K562 (cell line): ENCODE measurements around the gene PHLDB2. TPM values are rescaled to one million over a fixed set of nuclear protein-coding genes. Genes with fewer than 3 reads are reported as not detected.

ENCODE experiments used
- ATAC-seq: fragments of 200-7000 bp; cut with Tn5 transposase; 3 replicates; pipeline ENCODE4 v1.9.1; 2020; ENCODE audit warnings: moderate library complexity
- BruUV-seq: library from RNA; stranded (reverse); fragments of 400-500 nt; replicated peaks from 2 replicates; lab custom pipeline; 2021; lab: Mats Ljungman, UMichigan
- CTCF ChIA-PET: fragments of 300-600 bp; formaldehyde crosslinking; extraction: SDS; loops from one replicate; lab custom pipeline; 2021; ENCODE audit warnings: low intra/inter-chr PET ratio; lab: Yijun Ruan, JAX
- POLR2A ChIA-PET: fragments of 300-600, 350-650 bp; sonication (Branson Sonifier 250); formaldehyde crosslinking; extraction: SDS; loops from one replicate; lab custom pipeline; 2021; ENCODE audit warnings: antibody characterized with exemption, inconsistent platforms; lab: Yijun Ruan, JAX
- DNase-seq, 4 experiments: peaks; one replicate each; pipeline versions ENCODE4 v3.0.0 to v3.0.0-alpha.2; 2011 to 2018; ENCODE audit warnings: low spot score in 3 of 4, mixed read lengths in 3 of 4; ENCODE audit errors: extremely low read depth in 1 of 4
- FAIRE-seq: peaks from 2 replicates; lab custom pipeline; 2011; peaks lifted over from hg19 to GRCh38; lab: Jason Lieb, UNC
- H2AFZ ChIP-seq: 2 replicates; pipeline ENCODE4 v1.6.0; 2011; ENCODE audit warnings: low read depth, low read length, control low read depth, inconsistent platforms
- H3K27ac ChIP-seq: fragments of 200-600 bp; 3 replicates; pipeline ENCODE4 v1.8.0; 2011; ENCODE audit warnings: low read depth, mild to moderate bottlenecking, control low read depth, inconsistent platforms, low read length, moderate library complexity, mixed read lengths; ENCODE audit errors: extremely low read depth
- H3K27me3 ChIP-seq, 2 experiments: fragments of 300-600 bp in 1 of 2; 2 replicates in 1 of 2; 3 replicates in 1 of 2; pipeline versions ENCODE4 v1.6.0 to v1.8.0; 2011; ENCODE audit warnings: inconsistent platforms in 2 of 2, low read length in 2 of 2, mild to moderate bottlenecking in 1 of 2, mixed read lengths in 1 of 2, moderate library complexity in 1 of 2; ENCODE audit not compliant: control insufficient read depth in 2 of 2, insufficient read depth in 2 of 2
- H3K36me3 ChIP-seq: fragments of 300-600 bp; 3 replicates; pipeline ENCODE4 v1.8.0; 2011; ENCODE audit warnings: mild to moderate bottlenecking, low read length, inconsistent platforms; ENCODE audit not compliant: control insufficient read depth, insufficient read depth
- H3K4me1 ChIP-seq, 2 experiments: fragments of 200-600 bp in 1 of 2; replicated peaks in 1 of 2; 2 replicates in 1 of 2; 3 replicates in 1 of 2; pipeline versions ENCODE4 v1.5.1 to v1.8.0; 2011; ENCODE audit warnings: inconsistent platforms in 2 of 2, low read length in 2 of 2, mild to moderate bottlenecking in 1 of 2, mixed read lengths in 1 of 2, moderate library complexity in 1 of 2; ENCODE audit not compliant: control insufficient read depth in 2 of 2, insufficient read depth in 2 of 2
- H3K4me2 ChIP-seq: 2 replicates; pipeline ENCODE4 v1.6.1; 2011; ENCODE audit warnings: low read length, control low read depth, inconsistent platforms, mixed read lengths; ENCODE audit not compliant: insufficient read depth
- H3K4me3 ChIP-seq: fragments of 200-600 bp; sonication (generic), shearing (Covaris generic); 2 replicates; pipeline ENCODE4 v1.5.1; 2016; ENCODE audit warnings: control low read depth, inconsistent platforms
- H3K79me2 ChIP-seq: fragments of 200-600 bp; 3 replicates; pipeline ENCODE4 v1.8.0; 2011; ENCODE audit warnings: low read length, inconsistent platforms; ENCODE audit not compliant: control insufficient read depth, insufficient read depth
- H3K9ac ChIP-seq, 2 experiments: 2 replicates each; pipeline versions ENCODE4 v1.6.0 to v1.6.1; 2011; ENCODE audit warnings: low read depth in 2 of 2, low read length in 2 of 2, control low read depth in 1 of 2, inconsistent platforms in 1 of 2, mild to moderate bottlenecking in 1 of 2, mixed read lengths in 1 of 2; ENCODE audit not compliant: insufficient read depth in 1 of 2
- H3K9me1 ChIP-seq: one replicate; pipeline ENCODE4 v1.6.0; 2011; ENCODE audit warnings: inconsistent platforms, mild to moderate bottlenecking, low read length, moderate library complexity; ENCODE audit not compliant: control insufficient read depth, insufficient read depth
- H3K9me3 ChIP-seq: replicated peaks from 2 replicates; pipeline ENCODE4 v1.5.1; 2011; ENCODE audit warnings: low read depth, low read length, inconsistent platforms; ENCODE audit not compliant: control insufficient read depth, insufficient read depth
- H4K20me1 ChIP-seq: replicated peaks from 2 replicates; pipeline ENCODE4 v1.6.1; 2011; ENCODE audit warnings: low read length, inconsistent platforms, mixed read lengths; ENCODE audit not compliant: control insufficient read depth, insufficient read depth
- FOXA1 ChIP-seq: fragments of 450-650 bp; IDR thresholded peaks from 2 replicates; pipeline ENCODE4 v1.6.1; 2016; ENCODE audit warnings: mild to moderate bottlenecking, borderline replicate concordance
- HOXB6 ChIP-seq: fragments of 250-450 bp; sonication (Bioruptor Pico); IDR thresholded peaks from 2 replicates; pipeline ENCODE4 v1.5.1; 2022; ENCODE audit warnings: mild to moderate bottlenecking, borderline replicate concordance
- ILF3 ChIP-seq: fragments of 450-650 bp; IDR thresholded peaks from 2 replicates; pipeline ENCODE4 v1.6.1; 2018; ENCODE audit warnings: antibody characterized with exemption, mild to moderate bottlenecking, moderate library complexity, borderline replicate concordance
- L3MBTL2 ChIP-seq: fragments of 450-650 bp; IDR thresholded peaks from 2 replicates; pipeline ENCODE4 v1.6.1; 2016; ENCODE audit warnings: mild to moderate bottlenecking, moderate library complexity
- PCBP1 ChIP-seq: fragments of 200-400 bp; formaldehyde crosslinking; IDR thresholded peaks from 2 replicates; pipeline ENCODE4 v1.6.1; 2018; ENCODE audit warnings: mild to moderate bottlenecking, low read depth, low read length; ENCODE audit not compliant: poor library complexity, severe bottlenecking
- SMAD2 ChIP-seq: fragments of 150-350 bp; IDR thresholded peaks from 2 replicates; pipeline ENCODE4 v1.6.1; 2014; ENCODE audit warnings: low read depth, mild to moderate bottlenecking, low read length
- STAT5B ChIP-seq: fragments of 250-450 bp; sonication (Bioruptor Pico); IDR thresholded peaks from 2 replicates; pipeline ENCODE4 v1.8.0; 2021; ENCODE audit warnings: mild to moderate bottlenecking, inconsistent platforms
- TRIM24 ChIP-seq, 2 experiments: fragments of 450-650 bp; IDR thresholded peaks; 2 replicates each; pipeline ENCODE4 v1.6.1; 2016
- ZNF263 ChIP-seq: sonication (generic); formaldehyde crosslinking; IDR thresholded peaks from 2 replicates; pipeline ENCODE4 v1.8.0; 2022; ENCODE audit warnings: mild to moderate bottlenecking, missing genetic modification reagents, borderline replicate concordance
- ZNF589 ChIP-seq: fragments of 200-800 bp; sonication (Bioruptor generic); IDR thresholded peaks from 2 replicates; pipeline ENCODE4 v1.6.1; 2016; ENCODE audit warnings: low read depth, missing genetic modification characterization, missing compliant biosample characterization
- WGBS: fragments of 100-300 bp; shearing (Covaris generic); methylation state at CpG from one replicate; pipeline ENCODE4 v1.1.6; 2016; ENCODE audit warnings: low coverage, mixed read lengths; ENCODE audit not compliant: insufficient coverage; ENCODE audit errors: missing lambda C conversion rate; 5-methylcytosine and 5-hydroxymethylcytosine counted together
- in situ Hi-C: fragments of 300-500 bp; cut with MboI; formaldehyde crosslinking; loops from 4 replicates; pipeline ENCODE4 v1.15.0; 2018; ENCODE audit warnings: inconsistent platforms, mixed read lengths
- intact Hi-C: fragments of 100-400 bp; cut with micrococcal nuclease; formaldehyde crosslinking; loops from 2 replicates; pipeline ENCODE4 v1.14.2; 2022
- polyA plus RNA-seq, 8 experiments: library from polyadenylated mRNA; depleted of rRNA in 4 of 8; stranded (reverse) in 5 of 8; unstranded in 3 of 8; fragments of >200 nt; fragmentation: Nextera tagmentation in 2 of 8; fragmentation: Illumina TruSeq in 1 of 8; extraction: Ambion mirVana in 2 of 8; extraction: Trizol in 1 of 8; gene quantifications; 2 replicates each; pipeline versions ENCODE4 v1.2.1 to v1.2.3, GENCODE V29; 2011 to 2014; ENCODE audit warnings: inconsistent platforms in 1 of 8, missing spikeins in 1 of 8
- total RNA-seq, 7 experiments: library from RNA; depleted of rRNA in 6 of 7; stranded (reverse); fragments of >200 nt in 6 of 7; fragmentation: Illumina TruSeq in 2 of 7; extraction: Trizol in 2 of 7; gene quantifications; 2 replicates each; pipeline versions ENCODE4 v1.2.1 to v1.2.3, GENCODE V29; 2011 to 2021; ENCODE audit warnings: low replicate concordance in 1 of 7
- TF ChIP-seq, protein P1 (sequence below): fragments of 450-650 bp; conservative IDR thresholded peaks from 2 replicates; pipeline ENCODE4 v1.6.1; 2016; ENCODE audit warnings: missing genetic modification characterization, low read depth, mild to moderate bottlenecking, missing compliant biosample characterization, moderate library complexity
- TF ChIP-seq, protein P2 (sequence below): sonication (generic); formaldehyde crosslinking; IDR thresholded peaks from 2 replicates; pipeline ENCODE4 v1.8.1; 2023; ENCODE audit warnings: mild to moderate bottlenecking, missing genetic modification reagents
- TF ChIP-seq, protein P3 (sequence below): sonication (generic); formaldehyde crosslinking; IDR thresholded peaks from 2 replicates; pipeline ENCODE4 v1.8.0; 2022; ENCODE audit warnings: missing genetic modification reagents, mild to moderate bottlenecking, borderline replicate concordance
- TF ChIP-seq, protein P4 (sequence below): fragments of 250-450 bp; sonication (Bioruptor Pico); IDR thresholded peaks from 2 replicates; pipeline ENCODE4 v1.5.0; 2021

PHLDB2 gene
- total and polyA plus RNA-seq, 9 of the 15 experiments (the other 6 are each of a cell fraction or from before 2014, with no cell fraction given): 0.04 TPM; not detected in 8

DNA sequence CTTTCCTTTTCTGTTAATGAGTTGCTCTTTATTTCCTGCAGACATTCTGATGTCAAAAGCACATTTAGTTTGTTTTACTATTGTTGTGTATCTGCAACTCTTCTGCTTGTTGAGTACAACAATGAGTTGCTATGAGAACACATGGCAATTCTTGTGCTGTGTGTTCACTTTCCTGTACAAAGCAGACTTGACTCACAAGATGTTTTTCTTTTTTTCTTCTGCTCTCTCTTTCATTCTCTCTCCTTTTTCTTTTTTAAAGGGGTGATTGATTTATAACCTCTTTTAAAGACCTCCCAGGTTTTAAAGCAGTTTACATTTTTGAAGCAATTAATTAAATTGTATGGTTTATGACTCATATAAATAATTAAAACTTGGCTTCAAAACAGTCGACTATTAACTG lies 88.2 kb downstream of the PHLDB2 start:
- H3K9me3 ChIP-seq: no peaks in the 10 kb centered on the region
- CTCF ChIA-PET: no interaction called here

More for the DNA sequence above, 88.2 kb downstream of the PHLDB2 start:
- no peaks in the 10 kb centered on the region for H3K36me3 ChIP-seq
- POLR2A ChIA-PET: no interaction called here
- no peak overlapping the region for H3K27ac ChIP-seq
- TF ChIP-seq L3MBTL2 (no peak), HOXB6 (no peak), ZNF589 (CRISPR knock-in tag) (no peak), SMAD2 (no peak), FOXA1 (no peak), ZNF263 (CRISPR knock-in tag) (no peak), TRIM24 (IDR thresholded peaks at IDR 0.05) (no peak), PCBP1 (no peak), STAT5B (CRISPR knock-in tag) (no peak), ILF3 (no peak)
- TF ChIP-seq, protein P1, sequence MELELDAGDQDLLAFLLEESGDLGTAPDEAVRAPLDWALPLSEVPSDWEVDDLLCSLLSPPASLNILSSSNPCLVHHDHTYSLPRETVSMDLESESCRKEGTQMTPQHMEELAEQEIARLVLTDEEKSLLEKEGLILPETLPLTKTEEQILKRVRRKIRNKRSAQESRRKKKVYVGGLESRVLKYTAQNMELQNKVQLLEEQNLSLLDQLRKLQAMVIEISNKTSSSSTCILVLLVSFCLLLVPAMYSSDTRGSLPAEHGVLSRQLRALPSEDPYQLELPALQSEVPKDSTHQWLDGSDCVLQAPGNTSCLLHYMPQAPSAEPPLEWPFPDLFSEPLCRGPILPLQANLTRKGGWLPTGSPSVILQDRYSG: no peak
- TF ChIP-seq, protein P2, sequence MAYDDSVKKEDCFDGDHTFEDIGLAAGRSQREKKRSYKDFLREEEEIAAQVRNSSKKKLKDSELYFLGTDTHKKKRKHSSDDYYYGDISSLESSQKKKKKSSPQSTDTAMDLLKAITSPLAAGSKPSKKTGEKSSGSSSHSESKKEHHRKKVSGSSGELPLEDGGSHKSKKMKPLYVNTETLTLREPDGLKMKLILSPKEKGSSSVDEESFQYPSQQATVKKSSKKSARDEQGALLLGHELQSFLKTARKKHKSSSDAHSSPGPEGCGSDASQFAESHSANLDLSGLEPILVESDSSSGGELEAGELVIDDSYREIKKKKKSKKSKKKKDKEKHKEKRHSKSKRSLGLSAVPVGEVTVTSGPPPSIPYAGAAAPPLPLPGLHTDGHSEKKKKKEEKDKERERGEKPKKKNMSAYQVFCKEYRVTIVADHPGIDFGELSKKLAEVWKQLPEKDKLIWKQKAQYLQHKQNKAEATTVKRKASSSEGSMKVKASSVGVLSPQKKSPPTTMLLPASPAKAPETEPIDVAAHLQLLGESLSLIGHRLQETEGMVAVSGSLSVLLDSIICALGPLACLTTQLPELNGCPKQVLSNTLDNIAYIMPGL (CRISPR knock-in tag): no peak
- TF ChIP-seq, protein P3, sequence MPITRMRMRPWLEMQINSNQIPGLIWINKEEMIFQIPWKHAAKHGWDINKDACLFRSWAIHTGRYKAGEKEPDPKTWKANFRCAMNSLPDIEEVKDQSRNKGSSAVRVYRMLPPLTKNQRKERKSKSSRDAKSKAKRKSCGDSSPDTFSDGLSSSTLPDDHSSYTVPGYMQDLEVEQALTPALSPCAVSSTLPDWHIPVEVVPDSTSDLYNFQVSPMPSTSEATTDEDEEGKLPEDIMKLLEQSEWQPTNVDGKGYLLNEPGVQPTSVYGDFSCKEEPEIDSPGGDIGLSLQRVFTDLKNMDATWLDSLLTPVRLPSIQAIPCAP: no peak
- TF ChIP-seq, protein P4, sequence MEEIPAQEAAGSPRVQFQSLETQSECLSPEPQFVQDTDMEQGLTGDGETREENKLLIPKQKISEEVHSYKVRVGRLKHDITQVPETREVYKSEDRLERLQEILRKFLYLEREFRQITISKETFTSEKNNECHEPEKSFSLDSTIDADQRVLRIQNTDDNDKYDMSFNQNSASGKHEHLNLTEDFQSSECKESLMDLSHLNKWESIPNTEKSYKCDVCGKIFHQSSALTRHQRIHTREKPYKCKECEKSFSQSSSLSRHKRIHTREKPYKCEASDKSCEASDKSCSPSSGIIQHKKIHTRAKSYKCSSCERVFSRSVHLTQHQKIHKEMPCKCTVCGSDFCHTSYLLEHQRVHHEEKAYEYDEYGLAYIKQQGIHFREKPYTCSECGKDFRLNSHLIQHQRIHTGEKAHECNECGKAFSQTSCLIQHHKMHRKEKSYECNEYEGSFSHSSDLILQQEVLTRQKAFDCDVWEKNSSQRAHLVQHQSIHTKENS: no peak
- TF ChIP-seq, all 486 proteins: peak for 0
- H3K79me2 ChIP-seq: no peaks in the 10 kb centered on the region
- DNase-seq (no peak), FAIRE-seq (no peak), ATAC-seq (no peak)
- BruUV-seq: no TSS peak
- intact Hi-C loops: no loop called here
- H3K4me2 ChIP-seq: no peak overlapping the region
- in situ Hi-C loops: no loop called here
- H2AFZ ChIP-seq: no peak overlapping the region
- no peaks in the 10 kb centered on the region for H3K9me1 ChIP-seq
- no peak overlapping the region for H3K9ac ChIP-seq
- H3K4me3 ChIP-seq: no peak overlapping the region
- no peaks in the 10 kb centered on the region; a peak in 1 of 5 replicates for H3K27me3 ChIP-seq
- 0% methylated on average over 1 of the region's 1 CpG for WGBS
- no peaks in the 10 kb centered on the region for H4K20me1 ChIP-seq
- no peaks in the 10 kb centered on the region for H3K4me1 ChIP-seq
